ENCODE results near the gene PNMA5. TPM values are rescaled to one million over a fixed set of nuclear protein-coding genes. Genes with fewer than 3 reads are reported as not detected.
"Not testable (repeated sequence)": the region's sequence is repeated elsewhere in the genome, so short reads cannot be mapped to it uniquely, and the experiment has no call there.

PNMA5 gene
- total RNA-seq, 1 donor from 2014 or later, result not detected

- no peak for DNase-seq (ENCODE audit: low read depth)
- Histone ChIP-seq H3K4me3 (ENCODE audit: low read depth, low read length) (no peak overlapping the region), H3K36me3 (ENCODE audit: control insufficient read depth, insufficient read depth, low read length) (no peaks in the 10 kb centered on the region), H3K27me3 (ENCODE audit: control insufficient read depth, insufficient read depth, low read length) (no peaks in the 10 kb centered on the region)
- TF ChIP-seq CTCF (IDR thresholded peaks at IDR 0.05; ENCODE audit: insufficient read depth, low read length, poor library complexity, severe bottlenecking), result no peak
These were observed 25.2 kb upstream of the PNMA5 start for GRCh38 chrX:153019166-153019565.

GRCh38 chrX:153017174-153017573 lies 23.3 kb upstream of the PNMA5 start:
- not testable (repeated sequence) for DNase-seq (ENCODE audit: low read depth); H3K36me3 ChIP-seq (ENCODE audit: control insufficient read depth, insufficient read depth, low read length); H3K27me3 ChIP-seq (ENCODE audit: control insufficient read depth, insufficient read depth, low read length)

GRCh38 chrX:153004780-153005179 lies 10.9 kb upstream of the PNMA5 start:
- no peak for DNase-seq (ENCODE audit: low read depth)
- TF ChIP-seq CTCF (IDR thresholded peaks at IDR 0.05; ENCODE audit: insufficient read depth, low read length, poor library complexity, severe bottlenecking), result no peak

More at GRCh38 chrX:153017174-153017573, 23.3 kb upstream of the PNMA5 start:
- H3K4me3 ChIP-seq (ENCODE audit: low read depth, low read length), result not testable (repeated sequence)

GRCh38 chrX:153003981-153004380 lies 10.1 kb upstream of the PNMA5 start:
- Histone ChIP-seq H3K27me3 (ENCODE audit: control insufficient read depth, insufficient read depth, low read length) (no peaks in the 10 kb centered on the region), H3K4me3 (ENCODE audit: low read depth, low read length) (no peak overlapping the region), H3K36me3 (ENCODE audit: control insufficient read depth, insufficient read depth, low read length) (no peaks in the 10 kb centered on the region)
- no peak for TF ChIP-seq CTCF (IDR thresholded peaks at IDR 0.05; ENCODE audit: insufficient read depth, low read length, poor library complexity, severe bottlenecking)
- no peak for DNase-seq (ENCODE audit: low read depth)

More at GRCh38 chrX:153004780-153005179, 10.9 kb upstream of the PNMA5 start:
- Histone ChIP-seq H3K4me3 (ENCODE audit: low read depth, low read length) (no peak overlapping the region), H3K27me3 (ENCODE audit: control insufficient read depth, insufficient read depth, low read length) (no peaks in the 10 kb centered on the region), H3K36me3 (ENCODE audit: control insufficient read depth, insufficient read depth, low read length) (no peaks in the 10 kb centered on the region)

GRCh38 chrX:153002182-153002581 lies 8.3 kb upstream of the PNMA5 start:
- not testable (repeated sequence) for H3K4me3 ChIP-seq (ENCODE audit: low read depth, low read length); H3K36me3 ChIP-seq (ENCODE audit: control insufficient read depth, insufficient read depth, low read length); H3K27me3 ChIP-seq (ENCODE audit: control insufficient read depth, insufficient read depth, low read length); DNase-seq (ENCODE audit: low read depth)

GRCh38 chrX:152997337-152997736 lies 3.4 kb upstream of the PNMA5 start:
- no peak overlapping the region for H3K4me3 ChIP-seq (ENCODE audit: low read depth, low read length)
- no peaks in the 10 kb centered on the region for H3K27me3 ChIP-seq (ENCODE audit: control insufficient read depth, insufficient read depth, low read length)
- DNase-seq (ENCODE audit: low read depth), result no peak
- H3K36me3 ChIP-seq (ENCODE audit: control insufficient read depth, insufficient read depth, low read length), result no peaks in the 10 kb centered on the region
- TF ChIP-seq CTCF (IDR thresholded peaks at IDR 0.05; ENCODE audit: insufficient read depth, low read length, poor library complexity, severe bottlenecking), result no peak

GRCh38 chrX:152992115-152992514 lies 1.8 kb downstream of the PNMA5 start:
- no peak for DNase-seq (ENCODE audit: low read depth)

More at GRCh38 chrX:152992115-152992514, 1.8 kb downstream of the PNMA5 start:
- H3K27me3 ChIP-seq (ENCODE audit: control insufficient read depth, insufficient read depth, low read length), result no peaks in the 10 kb centered on the region
- TF ChIP-seq CTCF (IDR thresholded peaks at IDR 0.05; ENCODE audit: insufficient read depth, low read length, poor library complexity, severe bottlenecking), result no peak
- no peaks in the 10 kb centered on the region for H3K36me3 ChIP-seq (ENCODE audit: control insufficient read depth, insufficient read depth, low read length)
- no peak overlapping the region for H3K4me3 ChIP-seq (ENCODE audit: low read depth, low read length)
